SK-N-SH treated with all-trans-retinoic acid at 6 μM for 48 hours (cell line): ENCODE data around the gene PHRF1.

Experiments
- ARNTL ChIP-seq: fragments of 450-650 bp; formaldehyde crosslinking; IDR thresholded peaks from 2 replicates; pipeline ENCODE4 v1.5.0; 2020; ENCODE audit warnings: low read depth, mild to moderate bottlenecking, moderate library complexity, borderline replicate concordance
- BACH2 ChIP-seq: fragments of 250-450 bp; sonication (Bioruptor Pico); IDR thresholded peaks from 2 replicates; pipeline ENCODE4 v1.9.0; 2021; ENCODE audit warnings: mild to moderate bottlenecking, borderline replicate concordance
- PATZ1 ChIP-seq: fragments of 250-450 bp; sonication (Bioruptor Pico); IDR thresholded peaks from 2 replicates; pipeline ENCODE4 v1.8.0; 2020; ENCODE audit warnings: mild to moderate bottlenecking, moderate library complexity, borderline replicate concordance
- POU6F1 ChIP-seq: fragments of 250-450 bp; sonication (Bioruptor Pico); IDR thresholded peaks from 2 replicates; pipeline ENCODE4 v1.8.0; 2021; ENCODE audit warnings: low read depth, mild to moderate bottlenecking, moderate library complexity, borderline replicate concordance
- PPARA ChIP-seq: fragments of 250-450 bp; sonication (Bioruptor Pico); IDR thresholded peaks from 2 replicates; pipeline ENCODE4 v1.5.0; 2020; ENCODE audit warnings: mild to moderate bottlenecking, borderline replicate concordance
- RARB ChIP-seq: fragments of 250-450 bp; sonication (Bioruptor Pico); IDR thresholded peaks from 2 replicates; pipeline ENCODE4 v1.8.0; 2021; ENCODE audit warnings: mild to moderate bottlenecking, moderate library complexity
- TCF4 ChIP-seq: fragments of 250-450 bp; sonication (Bioruptor Pico); IDR thresholded peaks from 2 replicates; pipeline ENCODE4 v1.8.0; 2021; ENCODE audit warnings: mild to moderate bottlenecking, moderate library complexity, borderline replicate concordance
- TSHZ2 ChIP-seq: fragments of 250-450 bp; sonication (Bioruptor Pico); IDR thresholded peaks from 2 replicates; pipeline ENCODE4 v1.5.0; 2020; ENCODE audit warnings: mild to moderate bottlenecking, moderate library complexity
- ZC3H10 ChIP-seq: fragments of 250-450 bp; sonication (Bioruptor Pico); IDR thresholded peaks from 2 replicates; pipeline ENCODE4 v1.5.1; 2021; ENCODE audit warnings: mild to moderate bottlenecking, moderate library complexity
- ZFP30 ChIP-seq: fragments of 450-650 bp; formaldehyde crosslinking; IDR thresholded peaks from 2 replicates; pipeline ENCODE4 v1.5.0; 2022; ENCODE audit warnings: mild to moderate bottlenecking, moderate library complexity
- ZNF565 ChIP-seq: fragments of 450-650 bp; formaldehyde crosslinking; conservative IDR thresholded peaks from 2 replicates; pipeline ENCODE4 v1.5.0; 2020; ENCODE audit warnings: low read depth, mild to moderate bottlenecking, moderate library complexity
- ZNF70 ChIP-seq: fragments of 450-650 bp; formaldehyde crosslinking; IDR thresholded peaks from 2 replicates; pipeline ENCODE4 v1.5.0; 2020; ENCODE audit warnings: mild to moderate bottlenecking, moderate library complexity

- TF ChIP-seq ZFP30 (no peak), TCF4 (no peak), PPARA (CRISPR knock-in tag) (no peak), PATZ1 (CRISPR knock-in tag) (no peak), BACH2 (CRISPR knock-in tag) (no peak), RARB (no peak), ZC3H10 (CRISPR knock-in tag) (no peak), ARNTL (CRISPR knock-in tag) (no peak), ZNF565 (CRISPR knock-in tag) (no peak), TSHZ2 (CRISPR knock-in tag) (no peak), ZNF70 (CRISPR knock-in tag) (no peak), POU6F1 (CRISPR knock-in tag) (no peak)
Observed at GRCh38 chr11:578276-579035, 2.2 kb downstream of the PHRF1 start.
